Liver (tissue), 9 donors: ENCODE measurements around the gene ENOSF1. TPM values are rescaled to one million over a fixed set of nuclear protein-coding genes. Genes with fewer than 3 reads are reported as not detected.

Source experiments
- DNase-seq: peaks from one replicate; pipeline ENCODE4 v3.0.0-alpha.2; 2017; ENCODE audit warnings: low spot score
- H3K27ac ChIP-seq, 2 donors: one replicate each; pipeline ENCODE4 v1.7.0; 2013; ENCODE audit warnings: inconsistent platforms in 2 of 2, low read length in 2 of 2, control low read depth in 1 of 2, low read depth in 1 of 2, mild to moderate bottlenecking in 1 of 2
- H3K27me3 ChIP-seq, 4 donors: one replicate each; pipeline versions ENCODE4 v1.6.1 to v1.7.0; 2013; ENCODE audit warnings: low read length in 3 of 4, inconsistent platforms in 1 of 4, mild to moderate bottlenecking in 1 of 4, moderate library complexity in 1 of 4; ENCODE audit not compliant: control insufficient read depth in 4 of 4, insufficient read depth in 4 of 4
- H3K36me3 ChIP-seq, 4 donors: one replicate each; pipeline versions ENCODE4 v1.6.1 to v1.7.0; 2013; ENCODE audit warnings: low read length in 3 of 4, mild to moderate bottlenecking in 3 of 4, low read depth in 1 of 4, moderate library complexity in 1 of 4; ENCODE audit not compliant: control insufficient read depth in 4 of 4, insufficient read depth in 3 of 4
- H3K4me1 ChIP-seq, 4 donors: one replicate each; pipeline versions ENCODE4 v1.6.1 to v1.7.0; 2013; ENCODE audit warnings: low read length in 3 of 4, mild to moderate bottlenecking in 3 of 4, moderate library complexity in 1 of 4; ENCODE audit not compliant: control insufficient read depth in 4 of 4, insufficient read depth in 4 of 4
- H3K4me3 ChIP-seq, 3 donors: one replicate each; pipeline versions ENCODE4 v1.6.1 to v1.7.0; 2013; ENCODE audit warnings: low read length in 3 of 3, control low read depth in 1 of 3, low read depth in 1 of 3, mild to moderate bottlenecking in 1 of 3
- H3K9ac ChIP-seq, 2 donors: one replicate each; pipeline ENCODE4 v1.7.0; 2013; ENCODE audit warnings: low read length in 2 of 2, mild to moderate bottlenecking in 2 of 2, moderate library complexity in 2 of 2, control low read depth in 1 of 2, low read depth in 1 of 2
- H3K9me3 ChIP-seq, 4 donors: one replicate each; pipeline versions ENCODE4 v1.6.1 to v1.7.0; 2013; ENCODE audit warnings: low read length in 3 of 4; ENCODE audit not compliant: control insufficient read depth in 4 of 4
- EGR1 ChIP-seq, 2 donors: IDR thresholded peaks; 2 replicates each; pipeline ENCODE4 v1.6.1; 2016 to 2018; ENCODE audit warnings: antibody characterized with exemption in 2 of 2, low read depth in 2 of 2
- FOXA2 ChIP-seq: IDR thresholded peaks from 2 replicates; pipeline ENCODE4 v1.6.1; 2016; ENCODE audit warnings: antibody characterized with exemption
- GABPA ChIP-seq, 2 donors: IDR thresholded peaks in 1 of 2; conservative IDR thresholded peaks in 1 of 2; 2 replicates each; pipeline ENCODE4 v1.6.1; 2016; ENCODE audit warnings: antibody characterized with exemption in 2 of 2, mild to moderate bottlenecking in 1 of 2, moderate library complexity in 1 of 2
- HNF4A ChIP-seq, 2 donors: conservative IDR thresholded peaks; 2 replicates each; pipeline ENCODE4 v1.6.1; 2016; ENCODE audit warnings: antibody characterized with exemption in 2 of 2, mild to moderate bottlenecking in 2 of 2
- HNF4G ChIP-seq: IDR thresholded peaks from 2 replicates; pipeline ENCODE4 v1.6.1; 2016; ENCODE audit warnings: antibody characterized with exemption
- NR2F2 ChIP-seq: IDR thresholded peaks from 2 replicates; pipeline ENCODE4 v1.6.1; 2016; ENCODE audit warnings: antibody characterized with exemption
- RAD21 ChIP-seq, 2 donors: IDR thresholded peaks; 2 replicates each; pipeline ENCODE4 v1.6.1; 2016; ENCODE audit warnings: antibody characterized with exemption in 2 of 2, mild to moderate bottlenecking in 2 of 2
- REST ChIP-seq: IDR thresholded peaks from 2 replicates; pipeline ENCODE4 v1.6.1; 2016; ENCODE audit warnings: antibody characterized with exemption, mild to moderate bottlenecking
- RXRA ChIP-seq, 2 donors: IDR thresholded peaks; 2 replicates each; pipeline ENCODE4 v1.6.1; 2017 to 2018; ENCODE audit warnings: antibody characterized with exemption in 2 of 2, mild to moderate bottlenecking in 1 of 2
- YY1 ChIP-seq: IDR thresholded peaks from 2 replicates; pipeline ENCODE4 v1.6.1; 2016; ENCODE audit warnings: antibody characterized with exemption, mild to moderate bottlenecking
- ZBTB33 ChIP-seq: IDR thresholded peaks from 2 replicates; pipeline ENCODE4 v1.6.1; 2016; ENCODE audit warnings: antibody characterized with exemption
- WGBS: extraction: QIAGEN DNeasy Blood & Tissue Kit; methylation state at CpG from one replicate; pipeline ENCODE4 v1.1.7; 2013; 5-methylcytosine and 5-hydroxymethylcytosine counted together
- polyA plus RNA-seq, 2 donors: library from polyadenylated mRNA; stranded (reverse) in 1 of 2; unstranded in 1 of 2; fragments of 200-250 nt in 1 of 2; fragments of >200 nt in 1 of 2; fragmentation: Nextera tagmentation in 1 of 2; extraction: Ambion mirVana in 1 of 2; gene quantifications; one replicate each; pipeline versions ENCODE4 v1.2.1 to v1.2.3, GENCODE V29; 2013 to 2015
- total RNA-seq, 2 donors: library from RNA; depleted of rRNA; stranded (reverse); fragments of >200 nt; gene quantifications; one replicate each; pipeline ENCODE4 v1.2.3, GENCODE V29; 2014
- TF ChIP-seq, protein P1 (sequence below): fragments of 150-350 bp; IDR thresholded peaks from 2 replicates; pipeline ENCODE4 v1.5.1; 2017; ENCODE audit warnings: improper control_type of control experiment, low read depth, low read length; ENCODE audit not compliant: missing input control
- TF ChIP-seq, protein P2 (sequence below): IDR thresholded peaks from 2 replicates; pipeline ENCODE4 v1.6.1; 2016; ENCODE audit warnings: antibody characterized with exemption
- donor health status: healthy.
- donor health status: healthy.
- donor health status: healthy.
- donor health status: healthy.
- donor health status: healthy.

Gene ENOSF1
- total and polyA plus RNA-seq, 4 donors = 34.0 to 96.1 (median 53.6) TPM

GRCh38 chr18:711310-711656, 1.1 kb downstream of the ENOSF1 start:
- 29% methylated on average over 8 of the region's 8 CpGs for WGBS
- Histone ChIP-seq H3K27me3 (no peaks in the 10 kb centered on the region), H3K36me3 (peaks cover 0 to 6% (median 5%) of the 10 kb centered on the region in 4 donors), H3K9me3 (no peaks in the 10 kb centered on the region), H3K9ac (peak overlapping the region; percentile 75 to 96), H3K27ac (peak overlapping the region; percentile 93 to 99), H3K4me3 (peak overlapping the region; percentile 79 to 85 (median 83)), H3K4me1 (peaks cover 0 to 13% (median 4%) of the 10 kb centered on the region in 4 donors)
- TF ChIP-seq HNF4A (conservative IDR thresholded peaks at IDR 0.05) = no peak
- TF ChIP-seq GABPA (IDR thresholded peaks at IDR 0.05 in 1 of 2, conservative IDR thresholded peaks at IDR 0.05 in 1 of 2) = no peak
- no peak for TF ChIP-seq FOXA2
- no peak for TF ChIP-seq EGR1 (IDR thresholded peaks at IDR 0.05; ENCODE audit: low read depth in 2 of 2)
- no peak for TF ChIP-seq YY1
- no peak for DNase-seq

- Histone ChIP-seq H3K4me1 (peaks cover 0 to 13% (median 4%) of the 10 kb centered on the region in 4 donors), H3K9me3 (no peaks in the 10 kb centered on the region), H3K27me3 (no peaks in the 10 kb centered on the region), H3K27ac (peak overlapping the region in 1 of 2 donors; percentile 99), H3K9ac (no peak overlapping the region), H3K36me3 (peaks cover 4 to 9% (median 5%) of the 10 kb centered on the region in 4 donors), H3K4me3 (no peak overlapping the region)
- TF ChIP-seq GABPA (IDR thresholded peaks at IDR 0.05 in 1 of 2, conservative IDR thresholded peaks at IDR 0.05 in 1 of 2) (no peak), REST (no peak), HNF4G (no peak), NR2F2 (no peak), EGR1 (IDR thresholded peaks at IDR 0.05; ENCODE audit: low read depth in 2 of 2) (no peak), RXRA (IDR thresholded peaks at IDR 0.05) (no peak)
- no peak for DNase-seq
- 75% methylated on average over 3 of the region's 3 CpGs for WGBS
These were observed 1.8 kb downstream of the ENOSF1 start for GRCh38 chr18:710418-711300.

- no peak overlapping the region for H3K9ac ChIP-seq
- WGBS = 94% methylated on average over 1 of the region's 1 CpG
- H3K27me3 ChIP-seq = no peaks in the 10 kb centered on the region
- DNase-seq = no peak
- H3K4me1 ChIP-seq = peaks cover 0 to 13% (median 4%) of the 10 kb centered on the region in 4 donors
- H3K9me3 ChIP-seq = no peaks in the 10 kb centered on the region
- peaks cover 7 to 9% (median 9%) of the 10 kb centered on the region in 4 donors for H3K36me3 ChIP-seq
- no peak overlapping the region for H3K27ac ChIP-seq
- H3K4me3 ChIP-seq = no peak overlapping the region
- TF ChIP-seq RAD21 (IDR thresholded peaks at IDR 0.05) (no peak), REST (no peak), RXRA (IDR thresholded peaks at IDR 0.05) (no peak), EGR1 (IDR thresholded peaks at IDR 0.05; ENCODE audit: low read depth in 2 of 2) (no peak), HNF4G (no peak), GABPA (IDR thresholded peaks at IDR 0.05 in 1 of 2, conservative IDR thresholded peaks at IDR 0.05 in 1 of 2) (no peak), HNF4A (conservative IDR thresholded peaks at IDR 0.05) (no peak), ZBTB33 (no peak), YY1 (no peak)
- TF ChIP-seq, protein P1, sequence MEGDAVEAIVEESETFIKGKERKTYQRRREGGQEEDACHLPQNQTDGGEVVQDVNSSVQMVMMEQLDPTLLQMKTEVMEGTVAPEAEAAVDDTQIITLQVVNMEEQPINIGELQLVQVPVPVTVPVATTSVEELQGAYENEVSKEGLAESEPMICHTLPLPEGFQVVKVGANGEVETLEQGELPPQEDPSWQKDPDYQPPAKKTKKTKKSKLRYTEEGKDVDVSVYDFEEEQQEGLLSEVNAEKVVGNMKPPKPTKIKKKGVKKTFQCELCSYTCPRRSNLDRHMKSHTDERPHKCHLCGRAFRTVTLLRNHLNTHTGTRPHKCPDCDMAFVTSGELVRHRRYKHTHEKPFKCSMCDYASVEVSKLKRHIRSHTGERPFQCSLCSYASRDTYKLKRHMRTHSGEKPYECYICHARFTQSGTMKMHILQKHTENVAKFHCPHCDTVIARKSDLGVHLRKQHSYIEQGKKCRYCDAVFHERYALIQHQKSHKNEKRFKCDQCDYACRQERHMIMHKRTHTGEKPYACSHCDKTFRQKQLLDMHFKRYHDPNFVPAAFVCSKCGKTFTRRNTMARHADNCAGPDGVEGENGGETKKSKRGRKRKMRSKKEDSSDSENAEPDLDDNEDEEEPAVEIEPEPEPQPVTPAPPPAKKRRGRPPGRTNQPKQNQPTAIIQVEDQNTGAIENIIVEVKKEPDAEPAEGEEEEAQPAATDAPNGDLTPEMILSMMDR = no peak
- TF ChIP-seq, protein P2, sequence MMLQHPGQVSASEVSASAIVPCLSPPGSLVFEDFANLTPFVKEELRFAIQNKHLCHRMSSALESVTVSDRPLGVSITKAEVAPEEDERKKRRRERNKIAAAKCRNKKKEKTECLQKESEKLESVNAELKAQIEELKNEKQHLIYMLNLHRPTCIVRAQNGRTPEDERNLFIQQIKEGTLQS = no peak
These were observed 2.7 kb downstream of the ENOSF1 start for GRCh38 chr18:709771-710170.
